Measurements from ENCODE around the gene SERPINB1.

DNA sequence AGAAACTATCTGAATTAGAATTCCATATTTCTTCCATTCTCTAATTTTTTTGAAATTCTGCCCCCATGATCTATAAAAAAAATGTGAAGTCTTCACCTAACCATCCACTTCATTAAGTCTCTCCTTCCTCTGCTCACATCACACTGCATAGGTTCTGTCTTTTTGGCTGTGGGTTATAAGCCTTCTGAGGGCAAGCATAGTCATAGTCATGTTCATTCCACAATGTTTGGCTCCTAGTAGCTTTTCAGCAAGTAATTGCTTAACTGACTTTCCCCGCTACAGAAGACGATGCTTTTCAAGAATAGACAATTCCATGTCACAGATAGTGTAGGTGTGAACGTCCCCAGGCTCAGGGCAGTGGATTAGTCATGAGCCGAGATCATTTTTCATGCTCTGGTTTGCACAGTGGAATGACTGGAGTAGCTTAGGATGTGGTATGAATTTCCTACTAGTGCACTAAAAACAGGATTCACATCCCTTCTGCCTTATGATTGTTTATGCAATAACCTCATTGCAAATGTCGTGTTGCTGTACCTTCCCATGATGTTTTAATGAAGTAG lies 47.4 kb downstream of the SERPINB1 start:
- TF ChIP-seq, protein P1, sequence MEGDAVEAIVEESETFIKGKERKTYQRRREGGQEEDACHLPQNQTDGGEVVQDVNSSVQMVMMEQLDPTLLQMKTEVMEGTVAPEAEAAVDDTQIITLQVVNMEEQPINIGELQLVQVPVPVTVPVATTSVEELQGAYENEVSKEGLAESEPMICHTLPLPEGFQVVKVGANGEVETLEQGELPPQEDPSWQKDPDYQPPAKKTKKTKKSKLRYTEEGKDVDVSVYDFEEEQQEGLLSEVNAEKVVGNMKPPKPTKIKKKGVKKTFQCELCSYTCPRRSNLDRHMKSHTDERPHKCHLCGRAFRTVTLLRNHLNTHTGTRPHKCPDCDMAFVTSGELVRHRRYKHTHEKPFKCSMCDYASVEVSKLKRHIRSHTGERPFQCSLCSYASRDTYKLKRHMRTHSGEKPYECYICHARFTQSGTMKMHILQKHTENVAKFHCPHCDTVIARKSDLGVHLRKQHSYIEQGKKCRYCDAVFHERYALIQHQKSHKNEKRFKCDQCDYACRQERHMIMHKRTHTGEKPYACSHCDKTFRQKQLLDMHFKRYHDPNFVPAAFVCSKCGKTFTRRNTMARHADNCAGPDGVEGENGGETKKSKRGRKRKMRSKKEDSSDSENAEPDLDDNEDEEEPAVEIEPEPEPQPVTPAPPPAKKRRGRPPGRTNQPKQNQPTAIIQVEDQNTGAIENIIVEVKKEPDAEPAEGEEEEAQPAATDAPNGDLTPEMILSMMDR (IDR thresholded peaks at IDR 0.05), result no peak
- no peak for TF ChIP-seq POLR2A (IDR thresholded peaks at IDR 0.05)

Data from gastroesophageal sphincter (tissue), 3 donors.